GM06990 (cell line): Measurements from ENCODE around the gene CARMIL1.
"Not testable (repeated sequence)": the region's sequence is repeated elsewhere in the genome, so short reads cannot be mapped to it uniquely, and the experiment has no call there.

Source experiments
- DNase-seq: peaks from one replicate; pipeline ENCODE4 v3.0.0-alpha.2; 2011; ENCODE audit not compliant: insufficient read length; ENCODE audit errors: extremely low read depth
- H3K27me3 ChIP-seq: replicated peaks from 2 replicates; pipeline ENCODE4 v1.6.0; 2011; ENCODE audit warnings: low read length; ENCODE audit not compliant: control insufficient read depth, insufficient read depth
- H3K36me3 ChIP-seq: 2 replicates; pipeline ENCODE4 v1.5.1; 2011; ENCODE audit warnings: low read length; ENCODE audit not compliant: control insufficient read depth, insufficient read depth
- H3K4me3 ChIP-seq: replicated peaks from 2 replicates; pipeline ENCODE4 v1.5.1; 2011; ENCODE audit warnings: low read depth, mild to moderate bottlenecking, control low read depth, low read length
- CTCF ChIP-seq: IDR thresholded peaks from 2 replicates; pipeline ENCODE4 v1.5.1; 2011; ENCODE audit warnings: low read length, control low read depth, mild to moderate bottlenecking, inconsistent platforms; ENCODE audit not compliant: insufficient read depth, poor library complexity, severe bottlenecking

CARMIL1 gene

GRCh38 chr6:25439368-25439767, 160.2 kb downstream of the CARMIL1 start:
- TF ChIP-seq CTCF = no peak
- no peak for DNase-seq
- H3K27me3 ChIP-seq = no peaks in the 10 kb centered on the region; the same call in none of the 2 replicates
- no peaks in the 10 kb centered on the region for H3K36me3 ChIP-seq
- no peak overlapping the region for H3K4me3 ChIP-seq

- Histone ChIP-seq H3K4me3 (no peak overlapping the region), H3K27me3 (no peaks in the 10 kb centered on the region; the same call in 1 of the 2 replicates), H3K36me3 (no peaks in the 10 kb centered on the region)
- DNase-seq = no peak
- TF ChIP-seq CTCF = no peak
These were observed 162.6 kb downstream of the CARMIL1 start for GRCh38 chr6:25441663-25442270.

- Histone ChIP-seq H3K4me3 (no peak overlapping the region), H3K27me3 (no peaks in the 10 kb centered on the region), H3K36me3 (no peaks in the 10 kb centered on the region)
- TF ChIP-seq CTCF = no peak
- no peak for DNase-seq
These were observed 163.7 kb downstream of the CARMIL1 start for GRCh38 chr6:25442898-25443297.

GRCh38 chr6:25444521-25444920, 165.3 kb downstream of the CARMIL1 start:
- H3K27me3 ChIP-seq, H3K36me3 ChIP-seq, H3K4me3 ChIP-seq, DNase-seq: not testable (repeated sequence)

GRCh38 chr6:25446830-25447569, 167.8 kb downstream of the CARMIL1 start:
- peak; percentile 13 for DNase-seq
- H3K36me3 ChIP-seq = no peaks in the 10 kb centered on the region
- no peak for TF ChIP-seq CTCF
- H3K4me3 ChIP-seq = no peak overlapping the region
- H3K27me3 ChIP-seq = no peaks in the 10 kb centered on the region

GRCh38 chr6:25447570-25447929, 168.4 kb downstream of the CARMIL1 start:
- no peak for TF ChIP-seq CTCF
- no peak for DNase-seq
- H3K4me3 ChIP-seq = no peak overlapping the region
- H3K36me3 ChIP-seq = no peaks in the 10 kb centered on the region
- H3K27me3 ChIP-seq = no peaks in the 10 kb centered on the region
